ENCODE measurements around the gene GNAI3.

GNAI3 gene

GRCh38 chr1:109523706-109524105 lies 24.7 kb upstream of the GNAI3 start:
- in situ Hi-C loops (cut with MboI; ENCODE audit: low sequenced_read_pairs), result no loop called here

DNA sequence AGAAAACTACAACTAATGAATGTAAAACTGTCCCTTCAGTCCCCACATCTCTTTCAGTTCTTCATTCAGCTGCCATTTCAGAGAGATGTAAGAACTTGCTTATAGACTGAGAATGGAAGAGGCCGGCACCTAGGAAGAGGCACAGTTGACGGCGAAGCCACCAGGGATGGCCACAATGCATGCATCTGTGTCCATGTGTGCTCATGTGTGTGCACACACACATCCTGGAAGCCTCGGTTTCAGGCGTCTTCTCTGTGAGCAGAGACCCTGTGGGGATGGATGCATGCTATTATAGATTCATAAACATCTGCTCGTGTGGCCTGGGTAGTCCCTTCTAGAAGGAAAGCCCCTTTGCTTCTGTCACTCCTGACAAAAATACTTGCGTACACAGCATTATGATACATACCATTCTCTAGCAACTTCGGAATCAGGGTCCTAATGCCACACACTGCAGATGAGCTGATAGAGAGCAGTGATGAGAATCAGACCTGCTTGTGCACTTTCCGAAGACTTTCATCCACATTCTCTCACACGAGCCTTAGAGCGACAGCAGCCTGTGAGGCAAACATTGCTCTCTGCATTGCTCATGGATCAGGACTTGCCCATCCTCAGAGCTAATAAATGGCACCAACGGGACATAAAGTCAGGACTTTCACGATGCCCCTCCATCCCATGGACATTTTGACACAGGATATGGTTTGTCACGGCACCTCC lies 21.2 kb upstream of the GNAI3 start:
- in situ Hi-C loops (cut with MboI; ENCODE audit: low sequenced_read_pairs), result no loop called here

DNA sequence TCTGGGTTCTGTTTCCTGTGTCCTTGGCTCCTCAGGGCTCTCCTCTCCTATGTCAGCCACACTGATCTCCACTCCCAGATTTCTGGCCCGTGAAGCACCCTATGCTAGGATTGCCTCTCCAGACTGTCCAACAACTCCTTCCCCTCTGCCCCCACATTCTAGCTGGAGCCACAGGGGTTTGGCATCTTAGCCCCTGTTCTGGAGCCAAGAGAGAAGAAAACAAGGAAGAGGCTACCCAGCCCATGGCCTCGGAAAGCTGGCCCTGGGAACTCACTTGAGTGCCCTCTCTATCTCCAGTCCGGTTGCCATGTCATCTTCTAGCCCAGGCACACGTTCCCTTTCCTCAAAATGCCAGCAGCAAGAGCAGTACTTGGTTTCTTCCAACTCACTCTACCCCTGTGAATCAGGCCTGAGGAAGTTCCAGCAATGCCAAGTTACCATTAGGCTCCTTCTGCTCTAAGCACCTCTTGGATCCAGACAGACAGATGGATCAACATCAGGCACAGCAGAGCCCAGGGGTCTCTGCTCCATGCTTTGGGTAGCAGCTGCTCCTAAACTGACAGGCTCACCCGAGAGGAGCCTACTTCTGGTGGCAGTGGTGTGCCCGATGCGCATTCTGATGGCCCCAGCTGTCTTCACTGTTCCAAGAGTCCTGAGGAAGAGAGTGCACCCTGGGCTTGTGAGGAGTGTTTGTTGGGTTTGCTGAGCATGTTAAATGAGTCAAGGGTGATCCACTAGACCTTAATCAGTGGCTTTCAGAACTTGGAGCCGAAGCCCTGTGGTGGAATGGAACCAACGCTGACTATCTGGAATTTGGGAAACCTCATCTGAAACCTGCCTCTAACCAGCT lies 20.3 kb upstream of the GNAI3 start:
- in situ Hi-C loops (cut with MboI; ENCODE audit: low sequenced_read_pairs), result no loop called here

- in situ Hi-C loops (cut with MboI; ENCODE audit: low sequenced_read_pairs), result no loop called here
These were observed 19.7 kb upstream of the GNAI3 start for GRCh38 chr1:109528712-109529111.

DNA sequence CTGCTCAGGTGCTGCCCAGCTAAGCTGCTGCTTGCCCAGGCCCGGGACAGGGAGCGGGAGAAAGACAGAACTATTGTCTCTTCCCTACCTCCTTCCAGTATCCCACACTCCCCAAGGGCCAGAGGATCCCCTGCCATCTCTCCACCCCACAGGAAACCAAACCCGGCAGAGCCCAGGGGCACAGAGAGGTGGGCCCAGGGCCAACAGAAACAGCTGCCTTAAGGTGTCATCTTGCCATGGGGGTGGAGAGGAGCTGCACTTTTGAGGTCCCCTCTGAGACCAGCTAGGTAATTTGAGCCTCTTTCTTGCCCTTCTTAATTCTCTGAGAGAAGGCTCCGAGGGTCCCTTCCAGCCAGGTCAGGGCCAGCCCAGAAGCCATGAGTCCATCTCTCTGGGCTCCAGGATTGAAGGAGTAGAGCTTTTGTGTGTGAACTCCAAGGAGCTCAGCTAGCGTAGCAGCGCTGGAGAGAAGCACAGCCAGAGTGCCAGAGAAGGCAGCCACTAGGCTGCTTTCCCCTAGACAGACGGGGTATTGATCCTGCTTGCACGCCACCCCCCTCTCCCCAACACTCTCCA lies 18.4 kb upstream of the GNAI3 start:
- in situ Hi-C loops (cut with MboI; ENCODE audit: low sequenced_read_pairs), result loop anchor here (5.0 to 10.0 kb wide), 3 partner anchors 33 to 265 kb away; no protein-coding TSS in a partner anchor

GRCh38 chr1:109530457-109531087 lies 17.8 kb upstream of the GNAI3 start:
- in situ Hi-C loops (cut with MboI; ENCODE audit: low sequenced_read_pairs), result loop anchor here (5.0 to 10.0 kb wide), 3 partner anchors 33 to 266 kb away; no protein-coding TSS in a partner anchor

GRCh38 chr1:109531380-109531779 lies 17.0 kb upstream of the GNAI3 start:
- in situ Hi-C loops (cut with MboI; ENCODE audit: low sequenced_read_pairs), result loop anchor here (5.0 to 10.0 kb wide), 3 partner anchors 34 to 267 kb away; no protein-coding TSS in a partner anchor

GRCh38 chr1:109531826-109532364 lies 16.5 kb upstream of the GNAI3 start:
- in situ Hi-C loops (cut with MboI; ENCODE audit: low sequenced_read_pairs), result loop anchor here (5.0 to 10.0 kb wide), 3 partner anchors 35 to 267 kb away; no protein-coding TSS in a partner anchor

GRCh38 chr1:109532365-109533136 lies 15.9 kb upstream of the GNAI3 start:
- in situ Hi-C loops (cut with MboI; ENCODE audit: low sequenced_read_pairs), result loop anchor here (5.0 to 10.0 kb wide), 3 partner anchors 35 to 268 kb away; no protein-coding TSS in a partner anchor

GRCh38 chr1:109534307-109534858 lies 14.0 kb upstream of the GNAI3 start:
- in situ Hi-C loops (cut with MboI; ENCODE audit: low sequenced_read_pairs), result loop anchor here (5.0 to 10.0 kb wide), 3 partner anchors 37 to 270 kb away; no protein-coding TSS in a partner anchor

GRCh38 chr1:109535481-109535880 lies 12.9 kb upstream of the GNAI3 start:
- in situ Hi-C loops (cut with MboI; ENCODE audit: low sequenced_read_pairs), result loop anchor here (10.0 kb wide), 2 partner anchors 131 to 271 kb away; no protein-coding TSS in a partner anchor

- in situ Hi-C loops (cut with MboI; ENCODE audit: low sequenced_read_pairs), result loop anchor here (10.0 kb wide), 2 partner anchors 131 to 271 kb away; no protein-coding TSS in a partner anchor
These were observed 12.4 kb upstream of the GNAI3 start for GRCh38 chr1:109535971-109536491.

DNA sequence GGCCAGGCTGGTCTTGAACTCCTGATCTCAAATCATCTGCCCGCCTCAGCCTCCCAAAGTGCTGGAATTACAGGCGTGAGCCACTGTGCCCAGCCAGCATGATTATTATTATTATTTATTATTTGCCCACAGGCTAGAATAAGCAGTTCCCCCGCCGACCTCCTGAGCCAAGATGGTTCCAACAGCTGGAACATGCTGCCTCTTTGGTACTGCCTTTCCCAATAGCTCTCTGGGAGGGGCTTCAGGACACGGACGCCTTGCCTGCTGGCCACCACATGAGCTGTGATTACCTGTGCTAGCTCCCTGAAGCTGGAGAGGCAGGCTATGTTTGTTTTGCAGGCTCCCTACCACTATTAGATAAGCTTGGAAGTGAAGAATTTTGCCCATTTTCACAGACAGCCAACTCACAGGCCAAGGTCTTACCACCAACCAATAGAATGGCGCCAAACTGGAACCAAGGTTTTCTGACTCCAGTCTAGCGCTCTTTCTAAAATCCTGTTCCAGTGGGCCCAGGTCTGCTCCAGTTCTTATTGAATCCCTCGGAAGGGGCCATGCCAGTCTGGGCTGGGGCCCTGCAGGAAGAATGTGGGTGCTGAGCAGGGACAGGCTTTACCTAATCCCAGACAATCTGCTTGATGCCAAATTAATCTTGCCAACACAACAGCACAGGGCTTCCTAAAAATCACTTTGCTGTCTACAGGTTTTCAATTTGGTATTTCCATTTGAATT lies 10.8 kb upstream of the GNAI3 start:
- in situ Hi-C loops (cut with MboI; ENCODE audit: low sequenced_read_pairs), result loop anchor here (10.0 kb wide), 2 partner anchors 133 to 273 kb away; no protein-coding TSS in a partner anchor

GRCh38 chr1:109538827-109539555 lies 9.4 kb upstream of the GNAI3 start:
- in situ Hi-C loops (cut with MboI; ENCODE audit: low sequenced_read_pairs), result loop anchor here (10.0 kb wide), 2 partner anchors 134 to 274 kb away; no protein-coding TSS in a partner anchor

- in situ Hi-C loops (cut with MboI; ENCODE audit: low sequenced_read_pairs), result loop anchor here (10.0 kb wide), 2 partner anchors 135 to 275 kb away; no protein-coding TSS in a partner anchor
These were observed 8.7 kb upstream of the GNAI3 start, which contains the start of gene GPR61 for GRCh38 chr1:109539676-109540075. Gene GPR61, plus strand, starts transcription at chr1:109539872. Its CDS starts 3,151 bp downstream, at chr1:109543023.

- in situ Hi-C loops (cut with MboI; ENCODE audit: low sequenced_read_pairs), result no loop called here
These were observed 7.3 kb upstream of the GNAI3 start for GRCh38 chr1:109541102-109541501.

- in situ Hi-C loops (cut with MboI; ENCODE audit: low sequenced_read_pairs), result no loop called here
These were observed 5.8 kb upstream of the GNAI3 start for GRCh38 chr1:109542657-109543056.
